IPS DF 6.9 (cell line): ENCODE measurements around the gene TMC3.
"Not testable (repeated sequence)": the region's sequence is repeated elsewhere in the genome, so short reads cannot be mapped to it uniquely, and the experiment has no call there.

Experiments used
- DNase-seq: peaks from one replicate; pipeline ENCODE4 v3.0.0-alpha.2; 2013; ENCODE audit warnings: low read depth, low spot score
- H3K27ac ChIP-seq: one replicate; pipeline ENCODE4 v1.5.1; 2013; ENCODE audit warnings: low read length, control low read depth
- H3K27me3 ChIP-seq: 2 replicates; pipeline ENCODE4 v1.6.1; 2013; ENCODE audit warnings: mild to moderate bottlenecking, low read length; ENCODE audit not compliant: control insufficient read depth, insufficient read depth
- H3K36me3 ChIP-seq: 2 replicates; pipeline ENCODE4 v1.6.1; 2013; ENCODE audit warnings: low read length; ENCODE audit not compliant: control insufficient read depth, insufficient read depth
- H3K4me1 ChIP-seq: 2 replicates; pipeline ENCODE4 v1.6.1; 2013; ENCODE audit warnings: low read length; ENCODE audit not compliant: control insufficient read depth, insufficient read depth
- H3K4me3 ChIP-seq: 2 replicates; pipeline ENCODE4 v1.5.1; 2013; ENCODE audit warnings: mild to moderate bottlenecking, low read length
- H3K9me3 ChIP-seq: 2 replicates; pipeline ENCODE4 v1.6.1; 2013; ENCODE audit warnings: low read length, inconsistent platforms; ENCODE audit not compliant: control insufficient read depth, insufficient read depth
- WGBS: extraction: QIAGEN DNeasy Blood & Tissue Kit; methylation state at CpG from one replicate; pipeline ENCODE4 v1.1.7; 2013; ENCODE audit warnings: mixed read lengths, missing lambda C conversion rate; ENCODE audit not compliant: insufficient read length, insufficient coverage; 5-methylcytosine and 5-hydroxymethylcytosine counted together

TMC3 gene

GRCh38 chr15:81348691-81349090 lies 25.3 kb downstream of the TMC3 start:
- H3K27ac ChIP-seq, H3K4me1 ChIP-seq, H3K9me3 ChIP-seq, H3K27me3 ChIP-seq, DNase-seq, H3K36me3 ChIP-seq, H3K4me3 ChIP-seq: not testable (repeated sequence)
- WGBS: no CpG with 5 or more reads among the region's 11 CpGs

- Histone ChIP-seq H3K4me1 (no peaks in the 10 kb centered on the region), H3K27me3 (no peaks in the 10 kb centered on the region), H3K36me3 (no peaks in the 10 kb centered on the region), H3K9me3 (no peaks in the 10 kb centered on the region), H3K27ac (no peak overlapping the region), H3K4me3 (no peak overlapping the region)
- DNase-seq: no peak
- WGBS: no CpG with 5 or more reads among the region's 4 CpGs
These were observed 26.1 kb downstream of the TMC3 start for GRCh38 chr15:81347910-81348309.

GRCh38 chr15:81346611-81347010 lies 27.4 kb downstream of the TMC3 start:
- H3K27ac ChIP-seq: no peak overlapping the region
- no peaks in the 10 kb centered on the region for H3K36me3 ChIP-seq
- no peaks in the 10 kb centered on the region for H3K4me1 ChIP-seq
- no peaks in the 10 kb centered on the region for H3K9me3 ChIP-seq
- no peak overlapping the region for H3K4me3 ChIP-seq
- no peaks in the 10 kb centered on the region for H3K27me3 ChIP-seq
- no peak for DNase-seq
- WGBS: no CpG with 5 or more reads among the region's 2 CpGs

GRCh38 chr15:81343371-81343770 lies 30.6 kb downstream of the TMC3 start:
- no peak for DNase-seq

GRCh38 chr15:81341351-81341750 lies 32.7 kb downstream of the TMC3 start:
- WGBS: no CpG with 5 or more reads among the region's 4 CpGs
- H3K4me1 ChIP-seq: no peaks in the 10 kb centered on the region
- DNase-seq: no peak
- no peaks in the 10 kb centered on the region for H3K36me3 ChIP-seq
- H3K4me3 ChIP-seq: no peak overlapping the region
- H3K27ac ChIP-seq: no peak overlapping the region
- H3K9me3 ChIP-seq: no peaks in the 10 kb centered on the region
- H3K27me3 ChIP-seq: no peaks in the 10 kb centered on the region

More at GRCh38 chr15:81343371-81343770, 30.6 kb downstream of the TMC3 start:
- WGBS: no CpG with 5 or more reads among the region's 4 CpGs
- Histone ChIP-seq H3K27me3 (no peaks in the 10 kb centered on the region), H3K4me1 (no peaks in the 10 kb centered on the region), H3K9me3 (no peaks in the 10 kb centered on the region), H3K4me3 (no peak overlapping the region), H3K27ac (no peak overlapping the region), H3K36me3 (no peaks in the 10 kb centered on the region)

- no peak for DNase-seq
- WGBS: no CpG with 5 or more reads among the region's 4 CpGs
- no peaks in the 10 kb centered on the region for H3K9me3 ChIP-seq
- no peak overlapping the region for H3K27ac ChIP-seq
- H3K27me3 ChIP-seq: no peaks in the 10 kb centered on the region
- no peaks in the 10 kb centered on the region for H3K36me3 ChIP-seq
- no peaks in the 10 kb centered on the region; the same call in 1 of the 2 replicates for H3K4me1 ChIP-seq
- no peak overlapping the region for H3K4me3 ChIP-seq
These were observed 34.2 kb downstream of the TMC3 start for GRCh38 chr15:81339851-81340250.

- WGBS: no CpG with 5 or more reads among the region's 5 CpGs
- Histone ChIP-seq H3K4me1 (no peaks in the 10 kb centered on the region; the same call in 1 of the 2 replicates), H3K36me3 (no peaks in the 10 kb centered on the region), H3K4me3 (no peak overlapping the region), H3K27me3 (no peaks in the 10 kb centered on the region), H3K9me3 (no peaks in the 10 kb centered on the region), H3K27ac (no peak overlapping the region)
- DNase-seq: no peak
These were observed 34.7 kb downstream of the TMC3 start for GRCh38 chr15:81339321-81339720.

GRCh38 chr15:81338170-81339007 lies 35.6 kb downstream of the TMC3 start:
- Histone ChIP-seq H3K4me1 (no peaks in the 10 kb centered on the region; the same call in 1 of the 2 replicates), H3K36me3 (no peaks in the 10 kb centered on the region), H3K4me3 (no peak overlapping the region), H3K9me3 (no peaks in the 10 kb centered on the region), H3K27me3 (no peaks in the 10 kb centered on the region), H3K27ac (no peak overlapping the region)
- no peak for DNase-seq
- WGBS: no CpG with 5 or more reads among the region's 8 CpGs

- no peak overlapping the region for H3K27ac ChIP-seq
- H3K36me3 ChIP-seq: no peaks in the 10 kb centered on the region
- no peaks in the 10 kb centered on the region for H3K9me3 ChIP-seq
- no peaks in the 10 kb centered on the region for H3K27me3 ChIP-seq
- no peak for DNase-seq
- no peaks in the 10 kb centered on the region; the same call in 1 of the 2 replicates for H3K4me1 ChIP-seq
- WGBS: no CpG with 5 or more reads among the region's 9 CpGs
- H3K4me3 ChIP-seq: no peak overlapping the region
These were observed 36.3 kb downstream of the TMC3 start for GRCh38 chr15:81337713-81338157.

- no peaks in the 10 kb centered on the region for H3K36me3 ChIP-seq
- no CpG with 5 or more reads among the region's 3 CpGs for WGBS
- H3K27ac ChIP-seq: no peak overlapping the region
- no peak for DNase-seq
- no peak overlapping the region for H3K4me3 ChIP-seq
- no peaks in the 10 kb centered on the region for H3K9me3 ChIP-seq
- no peaks in the 10 kb centered on the region for H3K27me3 ChIP-seq
- H3K4me1 ChIP-seq: no peaks in the 10 kb centered on the region; the same call in 1 of the 2 replicates
These were observed 36.8 kb downstream of the TMC3 start for GRCh38 chr15:81337241-81337640.

GRCh38 chr15:81336568-81336967 lies 37.4 kb downstream of the TMC3 start:
- Histone ChIP-seq H3K9me3 (no peaks in the 10 kb centered on the region), H3K4me1 (no peaks in the 10 kb centered on the region; the same call in 1 of the 2 replicates), H3K36me3 (no peaks in the 10 kb centered on the region), H3K4me3 (no peak overlapping the region), H3K27ac (no peak overlapping the region), H3K27me3 (no peaks in the 10 kb centered on the region)
- no CpG with 5 or more reads among the region's 4 CpGs for WGBS
- no peak for DNase-seq
